Gastroesophageal sphincter (tissue), 3 donors: Measurements from ENCODE around the gene NMS.

Experiments
- CTCF ChIP-seq, 4 experiments: fragments of 200-600 bp in 2 of 4; fragments of 450-650 bp in 2 of 4; sonication (generic) in 1 of 4; IDR thresholded peaks; one replicate each; pipeline ENCODE4 v1.5.1; 2017 to 2019; ENCODE audit warnings: antibody characterized with exemption in 4 of 4, mild to moderate bottlenecking in 2 of 4, moderate library complexity in 2 of 4
- EP300 ChIP-seq: sonication (generic); formaldehyde crosslinking; IDR thresholded peaks from one replicate; pipeline ENCODE4 v1.6.1; 2017; ENCODE audit warnings: antibody characterized with exemption, mild to moderate bottlenecking
- POLR2A ChIP-seq, 2 donors: fragments of 450-650 bp; IDR thresholded peaks; one replicate each; pipeline ENCODE4 v1.6.1; 2017; ENCODE audit warnings: antibody characterized with exemption in 2 of 2, mild to moderate bottlenecking in 2 of 2, moderate library complexity in 1 of 2

GRCh38 chr2:100513650-100514049, 43.4 kb downstream of the NMS start:
- no peak for TF ChIP-seq CTCF (IDR thresholded peaks at IDR 0.05)
- no peak for TF ChIP-seq POLR2A (IDR thresholded peaks at IDR 0.05)
- TF ChIP-seq EP300 = no peak
